HG02970 (cell line): Measurements from ENCODE around the gene UTP25.
"Not testable (repeated sequence)": the region's sequence is repeated elsewhere in the genome, so short reads cannot be mapped to it uniquely, and the experiment has no call there.

Experiments
- ATAC-seq: cut with Tn5 transposase; IDR thresholded peaks from one replicate; pipeline ENCODE4 v1.9.1; 2021; ENCODE audit warnings: mild to moderate bottlenecking, moderate library complexity, moderate number of reproducible peaks; ENCODE audit not compliant: unreplicated experiment, low FRiP score

UTP25 gene

DNA sequence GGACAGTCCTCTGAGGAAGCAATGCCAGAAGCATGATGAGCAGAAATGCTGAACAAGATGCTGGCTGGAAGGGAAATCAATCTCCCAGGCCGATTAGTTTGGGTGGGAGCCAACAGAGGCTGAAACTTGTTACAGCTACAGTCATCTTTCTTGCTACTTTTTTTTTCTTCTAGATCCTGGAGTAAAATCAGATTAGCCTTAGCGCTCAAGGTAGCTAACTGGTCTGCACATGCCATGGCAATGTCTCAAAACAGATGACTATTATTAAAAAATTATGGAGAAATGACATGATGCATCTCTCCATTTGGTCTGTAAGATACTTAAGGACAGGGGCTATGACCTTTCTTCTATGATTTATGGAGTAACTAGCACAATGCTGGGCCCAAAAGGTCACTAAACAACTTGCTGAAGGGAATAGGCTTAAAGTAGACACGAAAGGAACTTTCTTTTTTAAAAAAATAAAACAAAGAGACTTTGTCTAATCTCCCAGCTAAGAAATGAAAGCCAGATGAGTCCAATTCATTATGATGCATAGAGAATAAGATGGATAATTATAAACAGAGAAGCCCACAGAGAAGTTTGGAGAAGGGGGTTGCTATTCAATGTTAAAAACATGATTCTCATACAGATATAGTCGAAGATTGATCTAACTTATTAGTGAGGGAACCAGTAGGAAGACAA is 42.5 kb downstream of the UTP25 start:
- no peak for ATAC-seq

DNA sequence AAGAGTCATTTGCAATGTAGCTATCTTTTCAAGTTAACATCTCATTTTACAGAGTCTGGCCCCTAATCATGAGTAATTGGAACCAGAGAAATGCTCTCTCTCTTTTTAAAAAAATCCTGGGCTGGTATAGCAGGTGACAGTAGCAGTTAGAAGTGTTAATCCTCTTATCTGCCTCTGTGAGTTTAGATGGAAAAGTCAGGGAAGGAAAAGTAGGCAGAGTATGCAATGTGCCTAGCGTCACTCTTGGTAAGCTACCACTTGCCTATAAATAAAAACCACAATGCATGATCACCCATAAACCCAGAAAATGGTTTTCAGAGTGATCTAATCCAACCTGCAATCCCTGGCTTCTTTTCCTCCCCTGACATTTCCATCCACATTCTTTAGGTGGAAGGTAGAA is 43.2 kb downstream of the UTP25 start:
- no peak for ATAC-seq

DNA sequence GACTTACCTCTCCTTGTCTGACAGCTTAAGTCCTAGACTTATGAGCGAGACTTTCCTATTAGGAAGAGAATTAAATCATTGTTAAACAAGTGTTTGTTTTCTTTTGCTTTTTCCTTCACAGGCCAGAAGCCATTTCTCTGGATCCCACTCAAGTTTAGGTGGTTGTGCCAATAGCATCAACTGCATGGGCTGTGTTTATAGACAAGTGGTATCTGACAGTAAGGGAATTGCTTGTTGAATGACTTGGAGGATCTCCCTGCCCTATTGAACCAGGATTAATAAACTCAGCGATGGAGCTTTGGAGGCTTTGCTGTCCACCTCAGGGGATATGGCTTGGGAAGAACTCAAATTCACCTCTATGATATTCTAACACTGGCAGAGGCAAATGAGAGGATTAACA is 43.7 kb downstream of the UTP25 start:
- no peak for ATAC-seq

DNA sequence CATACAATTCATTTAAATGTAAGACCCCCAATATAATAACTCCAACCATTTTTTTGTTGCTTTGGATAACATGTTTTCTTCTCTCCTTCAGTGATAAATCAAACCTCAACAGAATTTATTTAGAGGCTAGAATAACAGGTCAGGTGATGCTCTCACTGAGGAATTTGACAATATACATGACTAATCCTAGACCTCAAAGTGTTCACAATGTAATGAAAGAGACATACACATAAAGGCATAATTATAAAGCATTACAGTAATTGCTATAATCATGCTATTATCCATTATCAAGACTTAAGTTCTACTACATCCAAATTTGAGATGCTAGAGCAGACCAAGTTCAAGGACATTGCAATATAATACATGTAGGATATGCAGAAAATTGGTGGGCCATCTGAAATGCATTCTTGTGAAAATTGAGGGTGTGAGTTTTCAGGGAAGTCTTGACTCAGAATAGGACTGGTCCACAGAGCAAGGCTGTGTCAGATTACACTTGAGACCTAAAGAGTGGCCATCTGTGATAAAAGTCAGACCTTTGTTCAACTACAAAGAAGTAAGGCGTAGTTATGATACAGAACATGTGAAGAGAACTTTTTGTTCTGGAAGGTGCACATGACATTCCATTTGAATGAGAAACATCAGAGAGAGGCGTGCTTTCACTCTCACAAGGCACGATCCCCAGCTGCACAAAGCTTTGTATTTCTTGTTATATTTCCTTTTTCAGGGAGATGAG is 45.5 kb downstream of the UTP25 start:
- ATAC-seq = no peak

DNA sequence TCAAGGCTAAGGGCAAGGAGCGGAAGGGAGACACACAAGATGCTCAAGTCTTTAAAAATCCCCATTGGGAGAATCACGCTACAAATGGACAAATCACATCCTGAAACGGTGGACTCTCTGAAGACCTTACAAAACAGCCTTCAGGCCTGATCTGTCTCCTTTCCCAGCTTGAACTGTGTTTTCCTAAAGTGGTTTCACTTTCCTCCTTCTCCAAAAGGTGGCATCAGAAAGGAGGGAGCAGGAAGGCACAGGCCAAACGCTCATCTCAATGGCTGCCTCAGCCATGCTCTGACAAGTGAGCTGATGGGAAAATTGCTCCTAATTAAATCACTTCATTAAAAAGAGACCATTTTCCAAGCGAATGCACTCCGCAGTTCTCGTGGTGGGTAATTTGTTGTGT is 47.7 kb downstream of the UTP25 start:
- ATAC-seq = no peak

DNA sequence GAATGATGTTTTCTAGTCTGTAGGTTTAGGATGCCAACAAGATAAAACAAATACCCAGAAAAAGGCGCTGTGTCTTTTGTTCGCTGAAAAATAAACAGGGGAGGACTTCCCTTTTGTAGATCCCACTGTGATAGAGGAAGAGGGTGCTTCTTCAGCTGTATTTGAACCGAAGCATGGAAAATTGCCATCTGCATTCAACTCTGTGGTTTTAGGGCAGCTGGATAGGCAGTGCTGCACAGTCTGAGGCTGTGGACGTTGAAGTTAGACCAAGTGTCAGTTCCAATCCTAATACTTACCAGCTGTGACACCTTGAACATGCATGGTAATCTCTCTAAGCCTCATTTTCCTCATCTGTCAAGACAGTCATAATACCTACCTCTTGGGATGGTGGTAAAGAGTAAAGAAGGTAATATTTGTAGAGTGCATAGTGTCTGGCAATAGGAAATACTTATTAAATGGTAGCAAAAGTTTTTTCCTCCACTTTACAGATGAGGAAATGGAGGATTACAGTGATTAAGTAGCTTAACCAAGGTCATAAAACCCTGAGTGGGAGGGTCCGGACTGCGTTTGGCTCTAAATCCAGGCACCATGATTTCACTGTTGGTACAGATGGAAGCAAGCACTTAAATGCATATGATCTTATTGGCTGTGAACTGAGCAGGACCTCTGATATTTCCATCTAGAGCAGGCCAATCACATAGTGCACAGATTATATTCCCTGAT is 48.5 kb downstream of the UTP25 start:
- ATAC-seq = no peak

DNA sequence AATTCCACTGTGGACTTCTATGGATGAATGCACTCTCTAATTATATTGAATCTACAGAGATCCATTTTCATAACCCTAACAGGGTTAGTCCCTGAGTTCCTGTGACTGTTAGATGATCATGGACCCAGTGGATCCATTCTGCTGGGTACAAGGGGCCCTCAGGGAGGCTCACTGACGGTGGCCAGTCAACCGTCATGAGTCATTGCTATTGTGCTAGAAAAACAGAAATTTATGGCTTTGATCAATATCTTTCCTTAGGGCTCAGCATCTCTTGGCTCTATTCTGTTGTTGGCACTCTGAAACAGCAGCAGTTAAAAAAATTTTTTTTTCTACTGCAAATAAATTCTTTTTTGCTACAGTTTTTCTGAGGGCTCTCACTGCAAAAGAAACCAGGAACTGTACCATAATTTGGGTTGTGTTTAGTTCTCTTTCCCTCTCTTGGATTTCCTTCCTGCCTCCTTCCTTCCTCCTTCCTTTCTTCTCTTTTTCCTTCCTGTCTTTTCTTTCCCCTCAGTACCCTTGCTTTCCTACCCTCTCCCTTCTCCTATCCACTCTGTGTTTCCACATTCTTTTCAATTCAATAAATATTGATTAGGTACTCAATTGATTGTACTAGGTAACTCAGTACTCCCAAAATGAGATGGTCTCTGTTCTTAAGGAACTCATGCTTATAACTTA is 49.5 kb downstream of the UTP25 start:
- ATAC-seq = no peak

DNA sequence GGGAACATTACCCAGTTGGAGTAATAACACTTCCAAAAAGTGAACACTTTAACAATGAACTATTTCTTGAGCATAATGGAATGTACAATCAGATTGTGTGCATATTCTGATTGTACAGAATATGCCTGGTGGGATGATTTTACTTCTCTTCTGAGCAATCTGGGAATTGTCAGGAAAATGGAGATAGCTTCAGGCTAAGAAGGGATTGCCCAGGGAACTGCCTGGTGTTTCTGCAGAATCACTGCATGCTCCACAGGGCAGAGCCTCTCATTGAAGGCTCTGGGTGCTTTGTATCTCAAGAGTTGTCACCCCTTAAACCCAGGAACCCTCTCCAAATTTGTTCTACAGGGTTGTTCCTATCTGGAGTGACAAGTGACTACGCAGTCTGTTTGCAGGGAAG is 51.2 kb downstream of the UTP25 start:
- no peak for ATAC-seq

DNA sequence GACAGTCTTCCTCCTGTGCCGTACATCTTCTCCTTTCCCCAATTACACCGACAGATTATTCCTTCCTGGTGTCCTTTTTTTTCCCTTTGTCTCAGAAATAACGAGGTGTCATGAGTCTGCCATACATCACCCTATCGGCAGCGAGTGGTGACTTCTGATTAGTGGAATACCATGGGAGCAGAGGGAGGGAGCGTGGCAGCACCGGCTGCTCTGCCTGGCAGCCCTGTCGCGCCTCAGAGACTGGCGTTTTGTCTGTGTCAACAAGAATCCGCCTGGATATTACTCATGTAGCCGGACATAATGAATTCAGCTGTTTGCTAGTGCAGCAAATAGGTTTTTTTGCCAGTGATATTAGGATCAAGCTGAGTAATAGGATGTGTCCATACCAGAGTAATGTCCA is 51.8 kb downstream of the UTP25 start:
- no peak for ATAC-seq

DNA sequence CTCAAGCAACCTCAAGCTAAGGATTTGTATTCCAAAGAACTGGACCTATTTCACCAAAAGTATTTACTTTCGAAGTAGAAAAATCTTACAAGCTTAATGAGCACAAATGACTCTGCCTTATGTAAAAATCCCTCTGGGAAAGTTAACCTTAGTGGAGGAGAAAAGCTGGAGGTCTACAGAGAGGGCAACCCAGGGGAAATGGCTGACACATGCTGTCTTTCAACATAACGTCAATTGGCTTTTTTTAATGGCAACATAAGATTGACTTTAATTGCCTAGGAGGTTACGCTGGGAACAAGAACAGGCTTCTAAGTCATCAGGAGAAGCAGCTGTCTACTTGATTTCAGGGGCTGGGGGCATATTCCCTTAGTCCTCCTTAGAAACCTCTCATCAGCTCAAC is 52.3 kb downstream of the UTP25 start:
- ATAC-seq = no peak

DNA sequence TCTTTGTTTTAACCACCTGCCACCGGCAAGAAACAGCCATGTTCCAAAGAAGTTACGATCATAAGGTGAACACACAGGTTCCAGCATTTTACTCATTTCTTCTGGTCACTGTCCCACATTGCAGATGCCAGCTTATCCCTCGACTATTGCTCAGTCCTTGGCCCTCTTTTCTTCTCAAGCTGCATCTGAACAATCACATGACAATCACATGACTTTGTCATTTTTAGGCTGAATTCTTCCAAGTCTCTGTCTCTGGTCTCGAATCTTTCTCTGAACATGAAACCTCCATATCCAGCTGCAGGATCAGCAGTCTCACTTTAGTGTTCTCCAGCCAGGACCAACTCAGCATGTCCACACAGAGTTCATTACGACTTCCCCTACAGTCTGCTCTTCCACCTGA is 53.8 kb downstream of the UTP25 start:
- ATAC-seq = no peak

DNA sequence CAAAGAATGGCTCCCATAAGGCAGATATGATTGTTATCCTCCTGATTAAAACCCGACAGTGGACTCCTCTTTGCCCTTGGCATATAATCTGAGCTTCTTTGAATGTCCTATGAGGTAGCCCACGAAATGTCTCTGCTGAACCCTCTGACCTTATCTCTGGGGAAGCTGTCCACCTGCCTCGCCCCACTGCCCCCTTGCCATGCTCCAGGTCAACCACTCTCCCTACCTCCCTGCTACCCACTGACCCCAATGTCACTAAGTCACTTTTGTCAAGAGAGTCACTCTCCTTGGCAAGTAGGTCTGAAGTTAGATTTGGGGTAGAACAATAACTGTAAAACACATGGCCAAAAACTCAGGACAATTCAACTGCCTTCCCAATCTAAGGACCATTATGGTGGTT is 54.5 kb downstream of the UTP25 start:
- no peak for ATAC-seq

DNA sequence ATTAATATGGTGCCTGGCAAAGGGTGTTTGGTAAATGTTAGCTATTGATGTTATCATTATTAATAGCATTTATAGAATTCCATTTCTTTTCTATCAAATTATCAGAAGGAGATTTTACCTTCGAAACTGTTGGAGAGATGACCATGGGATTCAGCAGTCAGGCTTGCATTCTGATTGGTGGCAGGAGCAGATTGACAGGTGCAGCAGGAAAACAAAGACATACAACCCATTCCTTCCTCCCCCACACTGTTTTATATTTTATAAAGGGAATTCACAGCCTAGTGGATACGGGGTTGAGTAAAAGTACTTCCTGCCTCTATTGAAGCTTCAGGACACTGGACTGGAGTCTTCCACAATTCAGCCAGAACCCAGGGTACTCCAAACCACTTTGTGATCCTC is 55.2 kb downstream of the UTP25 start:
- ATAC-seq = no peak

DNA sequence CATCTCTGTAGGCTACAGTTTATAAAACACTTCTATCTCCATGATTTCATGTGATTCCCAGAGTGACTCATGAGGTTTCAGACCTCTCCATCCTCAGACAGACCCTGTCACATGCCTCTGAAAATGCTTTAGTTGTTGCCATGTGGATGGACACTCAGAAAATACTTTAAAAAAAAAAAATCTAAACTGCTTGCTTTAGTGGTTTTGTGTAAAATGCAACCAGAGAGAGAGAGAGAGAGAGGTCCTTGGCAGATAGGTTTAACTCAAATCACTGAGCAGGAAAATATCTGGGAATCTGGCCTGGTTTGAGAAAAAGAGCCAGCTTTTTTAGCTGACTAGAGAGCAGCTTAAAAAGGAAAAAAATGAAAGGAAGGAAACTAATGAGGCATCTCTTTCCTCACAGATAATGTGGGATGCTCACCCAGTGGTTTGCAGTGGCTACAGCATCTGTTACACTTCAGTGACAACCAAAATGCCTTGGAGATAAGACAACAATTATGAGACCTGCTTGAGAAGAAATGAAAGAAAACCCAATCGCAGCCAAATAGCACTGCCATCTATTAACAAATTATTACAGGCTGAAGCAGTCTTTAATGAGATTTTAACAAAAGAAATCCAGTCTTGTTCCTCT is 55.7 kb downstream of the UTP25 start:
- ATAC-seq = no peak

DNA sequence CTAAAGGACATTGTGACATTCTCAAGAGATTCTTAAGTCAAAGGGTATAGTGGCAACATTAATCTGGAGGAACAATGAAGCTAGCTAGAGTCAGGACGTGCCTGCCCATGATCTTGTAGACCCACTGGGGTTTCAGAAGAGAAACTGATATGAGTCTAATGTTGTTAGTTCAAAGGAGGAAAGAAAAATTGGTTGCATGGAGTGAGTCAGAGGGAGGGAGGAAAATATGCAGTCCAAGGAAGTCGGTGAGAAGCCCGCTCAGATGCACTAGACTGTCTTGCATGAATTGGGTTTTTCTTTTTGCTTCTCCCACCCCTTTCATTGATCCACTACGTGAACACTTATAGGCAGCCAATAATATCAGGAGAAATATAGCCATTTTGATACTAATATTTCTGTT is 56.5 kb downstream of the UTP25 start:
- ATAC-seq = no peak

DNA sequence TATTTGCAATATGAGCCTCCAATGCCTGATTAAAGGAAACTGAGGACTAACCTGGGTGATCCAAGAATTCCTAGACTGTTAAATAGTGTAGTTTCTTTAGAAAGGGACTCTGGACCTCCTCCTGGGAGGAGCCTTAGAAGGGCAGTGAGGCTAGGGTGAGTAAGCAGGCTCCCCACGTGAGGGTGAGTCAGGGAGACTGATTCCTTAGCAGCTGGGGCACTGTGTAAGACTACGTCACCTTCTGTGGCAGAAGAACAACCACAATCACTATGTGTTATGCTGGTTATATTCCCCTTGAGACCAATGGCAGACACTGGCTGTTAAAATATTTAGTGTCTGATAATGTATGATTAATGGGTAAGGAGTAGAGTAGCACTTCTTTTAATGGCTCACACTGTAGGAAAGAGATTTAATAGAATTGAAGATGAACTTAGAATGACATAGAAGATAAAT is 56.9 kb downstream of the UTP25 start:
- ATAC-seq = peak; percentile 80

DNA sequence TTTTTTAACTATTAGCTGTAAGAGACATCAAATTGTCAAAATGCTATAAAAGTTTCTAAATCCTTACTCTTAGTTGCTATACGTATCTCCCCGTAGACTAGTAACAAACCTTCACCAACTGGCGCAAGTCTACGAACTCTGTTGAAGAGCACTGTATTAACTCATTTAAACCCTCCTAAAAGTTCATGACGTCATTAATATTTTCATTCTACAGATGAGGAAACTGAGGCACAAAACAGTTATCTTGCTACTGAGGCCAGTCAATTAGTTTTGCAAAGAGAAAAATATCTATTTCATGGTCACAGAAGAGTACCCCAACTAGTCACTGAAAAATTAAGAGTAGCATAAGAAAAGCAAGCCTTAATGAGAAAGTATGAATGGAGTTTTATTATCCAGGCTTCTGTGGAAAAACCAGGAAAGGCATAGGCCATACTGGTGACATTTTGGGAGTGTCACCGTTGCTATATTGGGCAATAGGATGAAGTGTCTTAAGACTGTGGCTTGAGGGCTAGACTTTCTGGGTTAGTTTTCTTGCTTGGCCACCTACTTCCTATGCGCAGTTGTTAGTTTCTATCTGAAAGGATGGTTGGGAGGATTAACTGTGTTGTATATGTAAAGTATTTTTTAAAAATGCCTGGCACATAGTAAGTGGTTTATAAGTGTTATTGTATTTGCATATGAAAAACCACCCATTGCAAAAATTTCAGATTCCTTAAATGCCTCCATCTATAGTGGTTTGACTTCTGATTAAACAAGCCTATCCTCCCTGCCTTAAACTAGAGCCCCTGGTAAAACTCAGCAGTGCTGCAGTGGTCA is 57.8 kb downstream of the UTP25 start:
- ATAC-seq = no peak

DNA sequence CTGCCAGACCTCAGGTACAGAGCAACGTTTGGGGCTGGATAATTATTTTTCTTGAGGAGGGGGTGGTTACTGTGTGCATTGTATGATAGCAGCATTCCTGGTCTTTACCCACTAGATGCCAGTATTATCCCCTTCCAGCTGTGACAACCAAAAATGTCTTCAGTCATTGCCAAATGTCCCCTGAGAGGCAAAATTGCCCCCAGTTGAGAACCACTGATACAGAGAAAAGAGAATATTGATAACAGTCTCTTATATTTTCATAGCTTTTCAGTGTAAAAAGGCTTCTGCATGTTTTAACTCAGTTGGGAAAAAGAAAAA is 58.4 kb downstream of the UTP25 start:
- ATAC-seq = no peak

DNA sequence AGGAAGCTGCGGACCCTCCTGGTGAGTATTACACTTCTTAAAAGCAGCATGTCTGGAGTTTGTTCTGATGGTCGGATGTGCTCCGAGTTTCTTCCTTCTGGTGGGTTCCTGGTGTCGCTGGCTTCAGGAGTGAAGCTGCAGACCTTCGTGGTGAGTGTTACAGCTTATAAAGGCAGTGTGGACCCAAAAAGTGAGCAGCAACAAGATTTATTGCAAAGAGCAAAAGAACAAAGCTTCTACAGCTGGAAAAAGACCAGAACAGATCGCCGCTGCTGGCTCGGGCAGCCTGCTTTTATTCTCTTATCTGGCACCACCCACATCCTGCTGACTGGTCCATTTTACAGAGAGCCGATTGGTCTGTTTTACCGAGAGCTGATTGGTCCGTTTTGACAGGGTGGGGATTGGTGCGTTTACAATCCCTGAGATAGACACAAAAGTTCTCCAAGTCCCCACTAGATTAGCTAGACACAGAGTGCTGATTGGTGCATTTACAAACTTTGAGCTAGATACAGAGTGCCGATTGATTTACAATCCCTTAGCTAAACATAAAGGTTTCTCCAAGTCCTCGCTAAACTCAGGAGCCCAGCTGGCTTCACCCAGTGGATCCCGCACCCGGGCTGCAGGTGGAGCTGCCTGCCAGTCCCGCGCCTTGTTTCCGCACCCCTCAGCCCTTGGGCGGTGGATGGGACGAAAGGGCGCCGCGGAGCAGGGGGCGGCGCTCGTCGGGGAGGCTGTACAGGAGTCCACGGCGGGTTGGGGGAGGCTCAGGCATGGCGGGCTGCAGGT is 60.7 kb downstream of the UTP25 start:
- not testable (repeated sequence) for ATAC-seq
